GM23338 (cell line): ENCODE measurements around the gene CACNG6. TPM values are rescaled to one million over a fixed set of nuclear protein-coding genes. Genes with fewer than 3 reads are reported as not detected.

ENCODE experiments used
- ATAC-seq: fragments of 200-7000 bp; cut with Tn5 transposase; 3 replicates; pipeline ENCODE4 v1.9.1; 2020
- DNase-seq: peaks from one replicate; pipeline ENCODE4 v3.0.0-alpha.2; 2015; ENCODE audit warnings: low spot score
- H2AFZ ChIP-seq: fragments of 200-600 bp; sonication (generic); 2 replicates; pipeline ENCODE4 v1.8.0; 2016; ENCODE audit warnings: antibody characterized with exemption, mild to moderate bottlenecking, moderate library complexity
- H3F3A ChIP-seq: fragments of 200-600 bp; sonication (generic); replicated peaks from 2 replicates; pipeline ENCODE4 v1.8.0; 2017; ENCODE audit warnings: antibody characterized with exemption, mixed run types, low read depth
- H3K27ac ChIP-seq: fragments of 200-600 bp; sonication (generic); 2 replicates; pipeline ENCODE4 v1.6.1; 2016; ENCODE audit warnings: low read depth
- H3K27me3 ChIP-seq: fragments of 200-600 bp; sonication (generic); 2 replicates; pipeline ENCODE4 v1.8.0; 2016; ENCODE audit warnings: mild to moderate bottlenecking, mixed run types, moderate library complexity; ENCODE audit not compliant: insufficient read depth
- H3K36me3 ChIP-seq: fragments of 200-600 bp; sonication (generic); 2 replicates; pipeline ENCODE4 v1.8.0; 2016; ENCODE audit warnings: mild to moderate bottlenecking; ENCODE audit not compliant: insufficient read depth
- H3K4me1 ChIP-seq: fragments of 200-600 bp; sonication (generic); 2 replicates; pipeline ENCODE4 v1.8.0; 2016; ENCODE audit warnings: mild to moderate bottlenecking, moderate library complexity; ENCODE audit not compliant: insufficient read depth
- H3K4me2 ChIP-seq: fragments of 200-600 bp; sonication (generic); 2 replicates; pipeline ENCODE4 v1.7.1; 2017; ENCODE audit warnings: mixed run types
- H3K4me3 ChIP-seq: fragments of 200-600 bp; sonication (generic); 2 replicates; pipeline ENCODE4 v1.6.1; 2016; ENCODE audit warnings: mixed run types
- H3K79me2 ChIP-seq: fragments of 200-600 bp; sonication (generic); replicated peaks from 2 replicates; pipeline ENCODE4 v1.8.0; 2017; ENCODE audit warnings: mild to moderate bottlenecking; ENCODE audit not compliant: insufficient read depth
- H3K9me2 ChIP-seq: fragments of 200-600 bp; sonication (generic); 2 replicates; pipeline ENCODE4 v1.8.0; 2017; ENCODE audit not compliant: insufficient read depth
- H4K20me1 ChIP-seq: fragments of 200-600 bp; sonication (generic); replicated peaks from 2 replicates; pipeline ENCODE4 v1.8.0; 2017; ENCODE audit warnings: mild to moderate bottlenecking; ENCODE audit not compliant: insufficient read depth
- H3K27ac Mint-ChIP-seq: 2 replicates; pipeline ENCODE4 v1.8.0; 2020; ENCODE audit warnings: inconsistent platforms, mild to moderate bottlenecking, moderate library complexity, mixed read lengths
- H3K27me3 Mint-ChIP-seq: 3 replicates; pipeline ENCODE4 v1.8.0; 2022; ENCODE audit warnings: low read depth, mild to moderate bottlenecking, moderate library complexity, mixed read lengths, inconsistent platforms; ENCODE audit not compliant: insufficient read depth, poor library complexity
- H3K36me3 Mint-ChIP-seq: 3 replicates; pipeline ENCODE4 v1.8.0; 2021; ENCODE audit warnings: low read depth, mild to moderate bottlenecking, inconsistent platforms, moderate library complexity, mixed read lengths
- H3K4me1 Mint-ChIP-seq: 3 replicates; pipeline ENCODE4 v1.8.0; 2020; ENCODE audit warnings: mild to moderate bottlenecking, inconsistent platforms, mixed read lengths
- H3K4me3 Mint-ChIP-seq: 3 replicates; pipeline ENCODE4 v1.8.0; 2021; ENCODE audit warnings: moderate library complexity, mild to moderate bottlenecking, inconsistent platforms, mixed read lengths
- H3K9me3 Mint-ChIP-seq: 3 replicates; pipeline ENCODE4 v1.8.0; 2020; ENCODE audit warnings: moderate library complexity, mild to moderate bottlenecking, inconsistent platforms, mixed read lengths
- CREB1 ChIP-seq: fragments of 250-450 bp; sonication (Bioruptor Pico); IDR thresholded peaks from 2 replicates; pipeline ENCODE4 v1.5.0; 2020; ENCODE audit warnings: low read depth, mild to moderate bottlenecking, moderate library complexity
- CTCF ChIP-seq, 2 experiments: fragments of 200-600 bp in 1 of 2; sonication (generic) in 1 of 2; conservative IDR thresholded peaks; 2 replicates each; pipeline versions ENCODE4 v1.5.1 to v1.6.1; 2016 to 2017; ENCODE audit warnings: antibody characterized with exemption in 2 of 2, low read depth in 2 of 2, mild to moderate bottlenecking in 2 of 2, moderate library complexity in 1 of 2
- ETS1 ChIP-seq: IDR thresholded peaks from 2 replicates; pipeline ENCODE4 v1.6.1; 2016; ENCODE audit warnings: antibody characterized with exemption
- EZH2 ChIP-seq: fragments of 200-600 bp; sonication (generic); IDR thresholded peaks from one replicate; pipeline ENCODE4 v1.8.0; 2017; ENCODE audit warnings: antibody characterized with exemption, mild to moderate bottlenecking, low read depth; ENCODE audit not compliant: unreplicated experiment
- EZH2phosphoT487 ChIP-seq: fragments of 200-600 bp; sonication (generic); IDR thresholded peaks from one replicate; pipeline ENCODE4 v1.8.1; 2018; ENCODE audit warnings: antibody characterized with exemption; ENCODE audit not compliant: unreplicated experiment
- JUNB ChIP-seq: IDR thresholded peaks from one replicate; pipeline ENCODE4 v1.6.1; 2016; ENCODE audit warnings: antibody characterized with exemption; ENCODE audit not compliant: unreplicated experiment
- NANOG ChIP-seq: IDR thresholded peaks from 2 replicates; pipeline ENCODE4 v1.6.1; 2016; ENCODE audit warnings: antibody characterized with exemption, borderline replicate concordance
- POLR2AphosphoS5 ChIP-seq: IDR thresholded peaks from 2 replicates; pipeline ENCODE4 v1.6.1; 2016; ENCODE audit warnings: antibody characterized with exemption, low read depth
- REST ChIP-seq: IDR thresholded peaks from one replicate; pipeline ENCODE4 v1.6.1; 2018; ENCODE audit warnings: antibody characterized with exemption; ENCODE audit not compliant: unreplicated experiment
- STAT1 ChIP-seq: IDR thresholded peaks from one replicate; pipeline ENCODE4 v1.6.1; 2016; ENCODE audit warnings: antibody characterized with exemption; ENCODE audit not compliant: unreplicated experiment
- ZNF114 ChIP-seq: fragments of 250-450 bp; sonication (Bioruptor Pico); IDR thresholded peaks from 2 replicates; pipeline ENCODE4 v1.5.0; 2020; ENCODE audit warnings: mild to moderate bottlenecking, moderate library complexity
- ZNF331 ChIP-seq: fragments of 250-450 bp; sonication (Bioruptor Pico); IDR thresholded peaks from 2 replicates; pipeline ENCODE4 v1.5.0; 2020; ENCODE audit warnings: low read depth, mild to moderate bottlenecking, moderate library complexity
- polyA plus RNA-seq: library from polyadenylated mRNA; unstranded; fragments of >200 nt; fragmentation: Nextera tagmentation; extraction: Ambion mirVana; gene quantifications from 2 replicates; pipeline ENCODE4 v1.2.1, GENCODE V29; 2016
- total RNA-seq: library from RNA; depleted of rRNA; stranded (reverse); fragments of >200 nt; shearing (Covaris generic); gene quantifications from 2 replicates; pipeline ENCODE4 v1.2.3, GENCODE V29; 2014
- TF ChIP-seq, protein P1 (sequence below): fragments of 250-450 bp; sonication (Bioruptor Pico); IDR thresholded peaks from 2 replicates; pipeline ENCODE4 v1.5.0; 2020; ENCODE audit warnings: mild to moderate bottlenecking, moderate library complexity

CACNG6 gene
- total and polyA plus RNA-seq, 2 experiments from 2014 or later: 0.38 to 1.5 TPM

DNA sequence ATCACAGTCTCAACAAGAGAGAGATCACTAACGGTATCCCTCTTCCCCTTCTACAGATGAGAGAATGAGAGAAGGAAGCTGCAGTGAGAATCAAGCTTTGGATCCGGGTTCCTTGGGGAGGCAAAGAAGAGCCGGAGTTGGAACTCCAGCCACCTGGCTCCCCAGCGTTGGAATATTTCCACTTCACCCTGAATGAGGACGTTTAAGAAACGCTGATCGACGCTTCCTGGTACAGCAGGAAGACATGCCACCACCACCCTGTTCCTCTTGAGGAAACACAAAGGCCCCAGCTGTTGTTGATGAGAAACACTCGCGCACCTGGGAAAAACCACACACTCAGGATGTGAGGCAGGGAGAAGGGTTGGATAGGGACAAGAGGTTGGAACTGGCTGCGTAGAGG lies 40.0 kb upstream of the CACNG6 start:
- Histone ChIP-seq H3K9me2 (no peaks in the 10 kb centered on the region; the same call in 1 of the 2 replicates), H3K4me2 (no peak overlapping the region), H3F3A (peaks cover 7% of the 10 kb centered on the region; the same call in 1 of the 2 replicates), H3K4me1 (peaks cover 26% of the 10 kb centered on the region), H3K27me3 (no peaks in the 10 kb centered on the region; the same call in 1 of the 2 replicates), H3K79me2 (no peaks in the 10 kb centered on the region), H4K20me1 (no peaks in the 10 kb centered on the region), H3K36me3 (no peaks in the 10 kb centered on the region), H2AFZ (no peak overlapping the region), H3K27ac (no peak overlapping the region), H3K4me3 (no peak overlapping the region)
- Mint-ChIP-seq H3K27ac (no peak overlapping the region), H3K36me3 (peaks cover 3% of the 10 kb centered on the region; the same call in 2 of the 3 replicates), H3K9me3 (no peaks in the 10 kb centered on the region; the same call in 2 of the 3 replicates), H3K4me3 (no peak overlapping the region), H3K4me1 (peaks cover 32% of the 10 kb centered on the region), H3K27me3 (peaks cover 9% of the 10 kb centered on the region)
- ATAC-seq (no peak), DNase-seq (peak; percentile 51)
- TF ChIP-seq ZNF114 (CRISPR knock-in tag) (no peak), REST (no peak), JUNB (no peak), STAT1 (no peak), EZH2 (no peak), EZH2phosphoT487 (no peak), ETS1 (no peak), CREB1 (CRISPR knock-in tag) (no peak), ZNF331 (CRISPR knock-in tag) (no peak), NANOG (no peak), CTCF (conservative IDR thresholded peaks at IDR 0.05; ENCODE audit: low read depth in 2 of 2) (no peak), POLR2AphosphoS5 (no peak)
- TF ChIP-seq, protein P1, sequence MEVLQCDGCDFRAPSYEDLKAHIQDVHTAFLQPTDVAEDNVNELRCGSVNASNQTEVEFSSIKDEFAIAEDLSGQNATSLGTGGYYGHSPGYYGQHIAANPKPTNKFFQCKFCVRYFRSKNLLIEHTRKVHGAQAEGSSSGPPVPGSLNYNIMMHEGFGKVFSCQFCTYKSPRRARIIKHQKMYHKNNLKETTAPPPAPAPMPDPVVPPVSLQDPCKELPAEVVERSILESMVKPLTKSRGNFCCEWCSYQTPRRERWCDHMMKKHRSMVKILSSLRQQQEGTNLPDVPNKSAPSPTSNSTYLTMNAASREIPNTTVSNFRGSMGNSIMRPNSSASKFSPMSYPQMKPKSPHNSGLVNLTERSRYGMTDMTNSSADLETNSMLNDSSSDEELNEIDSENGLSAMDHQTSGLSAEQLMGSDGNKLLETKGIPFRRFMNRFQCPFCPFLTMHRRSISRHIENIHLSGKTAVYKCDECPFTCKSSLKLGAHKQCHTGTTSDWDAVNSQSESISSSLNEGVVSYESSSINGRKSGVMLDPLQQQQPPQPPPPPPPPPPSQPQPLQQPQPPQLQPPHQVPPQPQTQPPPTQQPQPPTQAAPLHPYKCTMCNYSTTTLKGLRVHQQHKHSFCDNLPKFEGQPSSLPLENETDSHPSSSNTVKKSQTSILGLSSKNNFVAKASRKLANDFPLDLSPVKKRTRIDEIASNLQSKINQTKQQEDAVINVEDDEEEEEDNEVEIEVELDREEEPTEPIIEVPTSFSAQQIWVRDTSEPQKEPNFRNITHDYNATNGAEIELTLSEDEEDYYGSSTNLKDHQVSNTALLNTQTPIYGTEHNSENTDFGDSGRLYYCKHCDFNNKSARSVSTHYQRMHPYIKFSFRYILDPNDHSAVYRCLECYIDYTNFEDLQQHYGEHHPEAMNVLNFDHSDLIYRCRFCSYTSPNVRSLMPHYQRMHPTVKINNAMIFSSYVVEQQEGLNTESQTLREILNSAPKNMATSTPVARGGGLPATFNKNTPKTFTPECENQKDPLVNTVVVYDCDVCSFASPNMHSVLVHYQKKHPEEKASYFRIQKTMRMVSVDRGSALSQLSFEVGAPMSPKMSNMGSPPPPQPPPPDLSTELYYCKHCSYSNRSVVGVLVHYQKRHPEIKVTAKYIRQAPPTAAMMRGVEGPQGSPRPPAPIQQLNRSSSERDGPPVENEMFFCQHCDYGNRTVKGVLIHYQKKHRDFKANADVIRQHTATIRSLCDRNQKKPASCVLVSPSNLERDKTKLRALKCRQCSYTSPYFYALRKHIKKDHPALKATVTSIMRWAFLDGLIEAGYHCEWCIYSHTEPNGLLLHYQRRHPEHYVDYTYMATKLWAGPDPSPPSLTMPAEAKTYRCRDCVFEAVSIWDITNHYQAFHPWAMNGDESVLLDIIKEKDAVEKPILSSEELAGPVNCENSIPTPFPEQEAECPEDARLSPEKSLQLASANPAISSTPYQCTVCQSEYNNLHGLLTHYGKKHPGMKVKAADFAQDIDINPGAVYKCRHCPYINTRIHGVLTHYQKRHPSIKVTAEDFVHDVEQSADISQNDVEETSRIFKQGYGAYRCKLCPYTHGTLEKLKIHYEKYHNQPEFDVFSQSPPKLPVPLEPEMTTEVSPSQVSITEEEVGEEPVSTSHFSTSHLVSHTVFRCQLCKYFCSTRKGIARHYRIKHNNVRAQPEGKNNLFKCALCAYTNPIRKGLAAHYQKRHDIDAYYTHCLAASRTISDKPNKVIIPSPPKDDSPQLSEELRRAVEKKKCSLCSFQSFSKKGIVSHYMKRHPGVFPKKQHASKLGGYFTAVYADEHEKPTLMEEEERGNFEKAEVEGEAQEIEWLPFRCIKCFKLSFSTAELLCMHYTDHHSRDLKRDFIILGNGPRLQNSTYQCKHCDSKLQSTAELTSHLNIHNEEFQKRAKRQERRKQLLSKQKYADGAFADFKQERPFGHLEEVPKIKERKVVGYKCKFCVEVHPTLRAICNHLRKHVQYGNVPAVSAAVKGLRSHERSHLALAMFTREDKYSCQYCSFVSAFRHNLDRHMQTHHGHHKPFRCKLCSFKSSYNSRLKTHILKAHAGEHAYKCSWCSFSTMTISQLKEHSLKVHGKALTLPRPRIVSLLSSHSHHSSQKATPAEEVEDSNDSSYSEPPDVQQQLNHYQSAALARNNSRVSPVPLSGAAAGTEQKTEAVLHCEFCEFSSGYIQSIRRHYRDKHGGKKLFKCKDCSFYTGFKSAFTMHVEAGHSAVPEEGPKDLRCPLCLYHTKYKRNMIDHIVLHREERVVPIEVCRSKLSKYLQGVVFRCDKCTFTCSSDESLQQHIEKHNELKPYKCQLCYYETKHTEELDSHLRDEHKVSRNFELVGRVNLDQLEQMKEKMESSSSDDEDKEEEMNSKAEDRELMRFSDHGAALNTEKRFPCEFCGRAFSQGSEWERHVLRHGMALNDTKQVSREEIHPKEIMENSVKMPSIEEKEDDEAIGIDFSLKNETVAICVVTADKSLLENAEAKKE (CRISPR knock-in tag): no peak
